Prostate gland (tissue), 2 donors: ENCODE data around the gene PLCG2.

Source experiments
- CTCF ChIP-seq, 4 experiments: fragments of 200-600 bp in 2 of 4; fragments of 450-650 bp in 2 of 4; sonication (generic) in 2 of 4; IDR thresholded peaks; 1 replicate in 3 of 4; 2 replicates in 1 of 4; pipeline ENCODE4 v1.5.1; 2016 to 2019; ENCODE audit warnings: antibody characterized with exemption in 4 of 4, mild to moderate bottlenecking in 2 of 4, moderate library complexity in 2 of 4
- POLR2A ChIP-seq: fragments of 450-650 bp; IDR thresholded peaks from one replicate; pipeline ENCODE4 v1.6.1; 2016; ENCODE audit warnings: antibody characterized with exemption, mild to moderate bottlenecking
- POLR2AphosphoS5 ChIP-seq: sonication (generic); formaldehyde crosslinking; IDR thresholded peaks from one replicate; pipeline ENCODE4 v1.6.1; 2017; ENCODE audit warnings: antibody characterized with exemption

GRCh38 chr16:81910366-81910885 lies 131.3 kb downstream of the PLCG2 start:
- TF ChIP-seq POLR2A (no peak), POLR2AphosphoS5 (no peak), CTCF (IDR thresholded peaks at IDR 0.05) (no peak)
